ENCODE data around the gene ZDHHC9.

Gene ZDHHC9

GRCh38 chrX:129761596-129761995 lies 82.1 kb downstream of the ZDHHC9 start:
- DNase-seq, result no peak

DNA sequence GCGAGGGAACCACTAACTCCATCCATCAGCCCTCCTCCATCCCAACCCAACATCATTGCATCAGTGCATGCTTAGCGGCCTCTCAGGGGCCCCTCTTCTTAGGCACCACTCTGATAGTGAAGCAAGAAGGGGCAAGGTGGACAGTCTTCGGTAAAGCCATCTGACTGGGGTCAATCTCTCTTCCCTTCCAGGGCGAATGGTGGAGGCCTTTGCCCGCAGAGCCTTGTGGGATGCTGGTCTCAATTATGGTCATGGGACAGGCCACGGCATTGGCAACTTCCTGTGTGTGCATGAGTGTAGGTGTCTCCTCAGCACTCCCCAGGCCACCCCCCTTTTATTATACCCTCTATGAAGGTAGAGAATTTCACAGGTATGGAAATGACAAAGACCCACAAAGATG lies 82.7 kb downstream of the ZDHHC9 start:
- no peak for DNase-seq

DNA sequence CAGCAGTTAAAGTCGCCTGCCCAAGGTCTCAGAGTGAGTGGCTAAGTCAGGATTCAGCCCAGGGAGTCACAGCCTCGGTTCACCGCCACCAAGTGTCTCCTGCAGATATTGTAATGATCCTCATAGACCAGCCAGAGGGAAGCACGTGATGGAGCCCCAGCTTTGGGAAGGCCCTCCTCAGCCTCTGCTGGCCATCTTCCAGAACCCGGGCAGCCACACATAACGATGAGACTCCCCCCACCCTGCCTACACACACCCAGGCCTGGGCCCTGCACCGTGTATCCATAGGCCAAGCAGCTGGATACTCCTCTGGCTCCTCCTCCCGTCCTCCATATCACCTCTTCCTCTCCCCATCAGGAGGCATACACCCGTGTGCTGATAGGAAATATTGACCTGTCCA lies 83.5 kb downstream of the ZDHHC9 start:
- no peak for DNase-seq

DNA sequence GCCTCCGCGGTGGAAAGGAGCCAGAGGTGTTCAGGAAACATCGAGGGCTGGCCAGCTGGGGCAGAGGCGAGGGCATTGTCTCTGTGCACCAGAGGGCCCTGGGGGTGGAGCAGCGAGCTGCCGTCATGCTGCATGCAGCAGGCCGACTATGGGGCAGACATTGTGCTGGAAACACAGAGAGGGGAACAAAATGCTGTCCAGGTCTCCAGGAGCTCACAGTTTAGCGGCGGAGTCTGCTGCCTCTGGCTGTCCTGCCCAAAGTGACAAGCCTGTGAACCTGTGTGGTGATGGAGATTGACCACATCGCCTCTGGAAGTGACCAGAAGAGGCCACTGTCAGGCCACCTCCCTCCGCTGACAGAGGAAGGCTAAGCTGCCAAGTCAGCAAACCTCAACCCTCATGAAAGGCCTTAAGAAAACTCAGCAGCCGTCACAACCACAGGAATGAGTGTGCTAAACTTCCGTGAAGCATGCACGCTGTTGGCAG lies 84.1 kb downstream of the ZDHHC9 start:
- peak in 1 of 2 experiments; percentile 47 for DNase-seq

- no peak for DNase-seq
Measured at GRCh38 chrX:129755779-129756650, 87.7 kb downstream of the ZDHHC9 start.

DNA sequence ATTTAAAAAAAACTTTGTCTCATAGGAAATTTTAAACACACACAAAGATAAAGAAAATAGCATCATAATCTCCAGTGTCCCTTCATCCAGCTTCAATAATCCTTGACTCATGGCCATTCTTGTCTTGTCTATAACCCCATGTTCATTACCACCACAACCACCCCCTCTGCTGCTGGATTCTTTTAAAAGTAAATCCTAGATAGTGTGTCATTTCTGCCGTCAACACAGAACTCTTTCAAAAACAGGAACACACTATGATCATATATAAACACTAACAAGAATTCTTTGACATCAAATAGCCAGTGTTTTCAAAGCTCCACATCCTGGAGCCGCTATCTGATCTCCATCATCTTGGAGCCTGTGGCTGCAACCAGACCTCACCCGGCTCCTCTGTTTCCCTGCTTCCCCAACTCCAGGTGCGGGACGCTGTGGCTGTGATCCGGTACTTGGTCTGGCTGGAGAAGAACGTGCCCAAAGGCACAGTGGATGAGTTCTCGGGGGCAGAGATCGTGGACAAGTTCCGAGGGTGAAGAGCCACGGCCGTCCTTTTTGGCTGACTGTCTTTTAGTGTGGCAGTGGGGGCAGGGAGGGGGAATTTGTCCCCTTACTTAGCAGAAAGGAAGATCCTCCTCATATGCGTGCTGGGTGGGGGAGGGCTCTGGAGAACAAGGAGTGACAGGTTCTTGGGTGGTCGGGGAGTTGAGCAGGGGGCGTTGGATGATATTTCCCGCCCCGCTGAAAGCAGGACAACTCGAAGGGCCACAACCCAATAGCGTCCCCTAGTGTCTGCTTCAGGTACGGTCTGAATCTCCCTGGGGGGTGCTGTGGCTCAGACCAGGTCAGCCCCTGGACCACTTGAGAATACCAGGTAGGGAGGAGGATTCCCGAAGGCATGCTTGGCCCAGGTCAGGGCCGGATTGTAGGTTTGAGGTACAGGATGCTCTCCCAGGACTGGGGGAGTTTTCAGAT lies 89.3 kb downstream of the ZDHHC9 start:
- DNase-seq, result no peak

Data from stimulated activated CD4-positive, alpha-beta T cell treated with anti-CD3 and anti-CD28 coated beads, Interleukin-4, amount 100 ng/mL, for 4 hours (primary cell).